C1 segment of cervical spinal cord (tissue), 14 donors: ENCODE data around the gene TINAG.

Experiments
- DNase-seq, 14 donors: peaks; one replicate each; lab custom pipeline; 2025; lab: John Stamatoyannopoulos, UW

TINAG gene

GRCh38 chr6:54308289-54308985 is at the start of gene TINAG:
TSS of gene TINAG (plus strand) at chr6:54308441. CDS start at chr6:54308551, 110 bp downstream.
- no peak for DNase-seq

- no peak for DNase-seq
Measured at GRCh38 chr6:54260025-54260424, 48.2 kb upstream of the TINAG start.

GRCh38 chr6:54262499-54262898 is 45.7 kb upstream of the TINAG start:
- no peak for DNase-seq

- no peak for DNase-seq
Measured at GRCh38 chr6:54262971-54263370, 45.3 kb upstream of the TINAG start.

- no peak for DNase-seq
Measured at GRCh38 chr6:54264581-54265272, 43.5 kb upstream of the TINAG start.

- no peak for DNase-seq
Measured at GRCh38 chr6:54266400-54266923, 41.8 kb upstream of the TINAG start.

- DNase-seq = no peak
Measured at GRCh38 chr6:54267798-54268197, 40.4 kb upstream of the TINAG start.

GRCh38 chr6:54273214-54273820 is 34.9 kb upstream of the TINAG start:
- DNase-seq = no peak

- no peak for DNase-seq
Measured at GRCh38 chr6:54274383-54274782, 33.9 kb upstream of the TINAG start.

GRCh38 chr6:54282186-54282585 is 26.1 kb upstream of the TINAG start:
- no peak for DNase-seq

GRCh38 chr6:54284161-54284860 is 23.9 kb upstream of the TINAG start:
- no peak for DNase-seq

- DNase-seq = no peak
Measured at GRCh38 chr6:54285595-54285994, 22.6 kb upstream of the TINAG start.

GRCh38 chr6:54286141-54286540 is 22.1 kb upstream of the TINAG start:
- no peak for DNase-seq

- no peak for DNase-seq
Measured at GRCh38 chr6:54288474-54288873, 19.8 kb upstream of the TINAG start.

GRCh38 chr6:54289426-54289825 is 18.8 kb upstream of the TINAG start:
- DNase-seq = no peak

- DNase-seq = no peak
Measured at GRCh38 chr6:54291146-54291545, 17.1 kb upstream of the TINAG start.

GRCh38 chr6:54291738-54292137 is 16.5 kb upstream of the TINAG start:
- DNase-seq = no peak

- no peak for DNase-seq
Measured at GRCh38 chr6:54294965-54295532, 13.2 kb upstream of the TINAG start.

- DNase-seq = no peak
Measured at GRCh38 chr6:54299542-54300269, 8.5 kb upstream of the TINAG start.

GRCh38 chr6:54301770-54302169 is 6.5 kb upstream of the TINAG start:
- DNase-seq = no peak

- no peak for DNase-seq
Measured at GRCh38 chr6:54307439-54307910, 766 bp upstream of the TINAG start.
